Measurements from ENCODE around the gene NCAPD3. TPM values are rescaled to one million over a fixed set of nuclear protein-coding genes. Genes with fewer than 3 reads are reported as not detected.

The NCAPD3 gene
- total RNA-seq, 1 experiment from 2014 or later: 52.2 TPM

DNA sequence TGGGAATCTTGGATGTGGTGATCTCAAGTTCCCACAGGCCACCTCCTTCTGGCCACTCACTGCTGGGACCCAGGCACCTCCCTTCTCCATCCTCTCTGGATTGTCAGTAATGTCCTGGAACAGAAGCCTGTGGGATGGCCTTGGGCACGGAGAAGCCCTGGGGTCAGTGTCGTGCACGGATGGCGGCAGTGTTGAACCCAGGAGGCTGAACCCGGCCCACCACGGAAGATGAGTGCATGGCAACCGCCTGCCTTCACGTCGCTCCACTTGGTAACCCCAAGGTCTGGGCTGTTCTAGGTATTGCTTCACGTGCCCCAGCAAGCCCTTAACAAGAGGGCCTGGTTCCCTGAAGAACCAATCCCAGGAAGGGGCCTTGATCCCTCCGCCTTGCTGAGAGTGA is 22.3 kb upstream of the NCAPD3 start:
- no peak overlapping the region for H2BK5ac ChIP-seq (ENCODE audit: insufficient read length, low read length)
- H3K9me3 ChIP-seq (ENCODE audit: control insufficient read depth, low read depth, low read length): no peaks in the 10 kb centered on the region
- H3K27me3 Mint-ChIP-seq (ENCODE audit: low read depth): no peaks in the 10 kb centered on the region
- peak overlapping the region in 1 of 3 experiments; percentile 59; a peak in 1 of 7 replicates for H3K27ac Mint-ChIP-seq
- no peak overlapping the region for H3K4me2 ChIP-seq (ENCODE audit: insufficient read depth, insufficient read length, low read length)
- H3K23ac ChIP-seq (ENCODE audit: insufficient read length, low read depth, low read length): no peak overlapping the region
- H3K14ac ChIP-seq (ENCODE audit: insufficient read depth, low read length): no peak overlapping the region
- H3K36me3 Mint-ChIP-seq (ENCODE audit: insufficient read depth in 1 of 3, low read depth in 3 of 3): peaks cover 30 to 71% (median 37%) of the 10 kb centered on the region in 3 experiments
- no peaks in the 10 kb centered on the region for H4K20me1 ChIP-seq (ENCODE audit: control insufficient read depth, insufficient read depth, insufficient read length)
- no peak overlapping the region for H3K18ac ChIP-seq (ENCODE audit: insufficient read length, low read depth, low read length)
- no CpG with 5 or more reads among the region's 11 CpGs for WGBS (ENCODE audit: extremely low coverage, insufficient read length, low lambda C conversion rate)
- no peak overlapping the region for H3K4ac ChIP-seq (ENCODE audit: low read depth, low read length)
- no peak overlapping the region for H2BK20ac ChIP-seq (ENCODE audit: low read depth, low read length, poor library complexity, severe bottlenecking)
- H3K27me3 ChIP-seq (ENCODE audit: insufficient read depth, low read length): no peaks in the 10 kb centered on the region
- no peak overlapping the region for H2BK120ac ChIP-seq (ENCODE audit: low read depth, low read length, poor library complexity, severe bottlenecking)
- no peak overlapping the region for H2BK15ac ChIP-seq (ENCODE audit: low read depth, low read length)
- no peak overlapping the region for H3K27ac ChIP-seq (ENCODE audit: insufficient read length, low read depth, low read length)
- H3K9me3 Mint-ChIP-seq: no peaks in the 10 kb centered on the region
- H4K8ac ChIP-seq (replicated peaks; ENCODE audit: insufficient read length, low read depth, low read length): no peak overlapping the region
- H2BK12ac ChIP-seq (ENCODE audit: insufficient read length, low read depth, low read length): no peak overlapping the region
- no peak overlapping the region for H3T11ph ChIP-seq (ENCODE audit: low read length)
- H3K4me1 ChIP-seq (ENCODE audit: insufficient read depth, low read length): no peaks in the 10 kb centered on the region
- peaks cover 4 to 8% of the 10 kb centered on the region in 2 experiments for H3K4me1 Mint-ChIP-seq
- no peaks in the 10 kb centered on the region for H3K23me2 ChIP-seq (ENCODE audit: insufficient read length, low read depth, low read length, poor library complexity, severe bottlenecking)
- no peaks in the 10 kb centered on the region for H3K79me2 ChIP-seq (ENCODE audit: insufficient read depth, low read length)
- no peak overlapping the region for H3K9ac ChIP-seq (ENCODE audit: extremely low read depth, insufficient read length, low read length)
- no peaks in the 10 kb centered on the region for H3K79me1 ChIP-seq (ENCODE audit: insufficient read depth, low read depth, low read length, poor library complexity, severe bottlenecking)
- DNase-seq: no peak
- TF ChIP-seq, protein P1, sequence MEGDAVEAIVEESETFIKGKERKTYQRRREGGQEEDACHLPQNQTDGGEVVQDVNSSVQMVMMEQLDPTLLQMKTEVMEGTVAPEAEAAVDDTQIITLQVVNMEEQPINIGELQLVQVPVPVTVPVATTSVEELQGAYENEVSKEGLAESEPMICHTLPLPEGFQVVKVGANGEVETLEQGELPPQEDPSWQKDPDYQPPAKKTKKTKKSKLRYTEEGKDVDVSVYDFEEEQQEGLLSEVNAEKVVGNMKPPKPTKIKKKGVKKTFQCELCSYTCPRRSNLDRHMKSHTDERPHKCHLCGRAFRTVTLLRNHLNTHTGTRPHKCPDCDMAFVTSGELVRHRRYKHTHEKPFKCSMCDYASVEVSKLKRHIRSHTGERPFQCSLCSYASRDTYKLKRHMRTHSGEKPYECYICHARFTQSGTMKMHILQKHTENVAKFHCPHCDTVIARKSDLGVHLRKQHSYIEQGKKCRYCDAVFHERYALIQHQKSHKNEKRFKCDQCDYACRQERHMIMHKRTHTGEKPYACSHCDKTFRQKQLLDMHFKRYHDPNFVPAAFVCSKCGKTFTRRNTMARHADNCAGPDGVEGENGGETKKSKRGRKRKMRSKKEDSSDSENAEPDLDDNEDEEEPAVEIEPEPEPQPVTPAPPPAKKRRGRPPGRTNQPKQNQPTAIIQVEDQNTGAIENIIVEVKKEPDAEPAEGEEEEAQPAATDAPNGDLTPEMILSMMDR (conservative IDR thresholded peaks at IDR 0.05): no peak
- no peak overlapping the region for H3K56ac ChIP-seq (ENCODE audit: insufficient read length, low read depth, low read length)
- no peak overlapping the region for H3K4me3 Mint-ChIP-seq
- H2AFZ ChIP-seq (ENCODE audit: low read length): no peak overlapping the region
- H2AK5ac ChIP-seq (ENCODE audit: insufficient read length, low read length): no peak overlapping the region
- no peak overlapping the region for H4K91ac ChIP-seq (ENCODE audit: insufficient read length, low read depth, low read length)
- H4K5ac ChIP-seq (ENCODE audit: insufficient read length, low read depth, low read length): no peak overlapping the region
